ENCODE measurements around the gene PFDN5. TPM values are rescaled to one million over a fixed set of nuclear protein-coding genes. Genes with fewer than 3 reads are reported as not detected.
"Not testable (repeated sequence)": the region's sequence is repeated elsewhere in the genome, so short reads cannot be mapped to it uniquely, and the experiment has no call there.

PFDN5 gene
- total RNA-seq, 1 donor from 2014 or later, result 379 TPM

DNA sequence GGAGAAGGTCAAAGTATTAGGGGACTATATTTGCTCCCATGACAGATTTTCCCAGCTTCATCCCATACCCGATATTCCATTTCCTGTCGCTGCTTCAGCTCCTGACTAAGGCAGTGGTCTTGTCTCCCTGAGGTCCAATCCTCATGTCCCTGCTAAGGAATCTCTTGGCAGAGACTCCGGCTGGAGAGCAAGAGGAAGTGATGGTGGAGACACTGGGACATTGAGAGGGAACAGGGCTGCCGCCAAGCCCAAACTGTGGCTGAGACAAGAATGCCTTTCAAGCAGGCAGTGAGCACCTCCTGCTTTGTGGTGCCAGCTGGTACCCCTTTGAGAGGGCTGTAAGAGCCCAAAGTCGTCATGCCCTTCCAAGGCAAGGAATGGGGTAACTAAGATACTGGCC is 35.3 kb downstream of the PFDN5 start:
- Mint-ChIP-seq H3K27ac (no peak overlapping the region), H3K4me1 (ENCODE audit: low read depth) (peaks cover 18% of the 10 kb centered on the region), H3K36me3 (ENCODE audit: insufficient read depth) (no peaks in the 10 kb centered on the region), H3K9me3 (ENCODE audit: low read depth) (no peaks in the 10 kb centered on the region), H3K4me3 (ENCODE audit: low read depth) (no peak overlapping the region), H3K27me3 (peaks cover 46% of the 10 kb centered on the region)
- no peak for DNase-seq (ENCODE audit: low spot score, unreplicated experiment)
- TF ChIP-seq CTCF (IDR thresholded peaks at IDR 0.05; ENCODE audit: unreplicated experiment), result no peak

DNA sequence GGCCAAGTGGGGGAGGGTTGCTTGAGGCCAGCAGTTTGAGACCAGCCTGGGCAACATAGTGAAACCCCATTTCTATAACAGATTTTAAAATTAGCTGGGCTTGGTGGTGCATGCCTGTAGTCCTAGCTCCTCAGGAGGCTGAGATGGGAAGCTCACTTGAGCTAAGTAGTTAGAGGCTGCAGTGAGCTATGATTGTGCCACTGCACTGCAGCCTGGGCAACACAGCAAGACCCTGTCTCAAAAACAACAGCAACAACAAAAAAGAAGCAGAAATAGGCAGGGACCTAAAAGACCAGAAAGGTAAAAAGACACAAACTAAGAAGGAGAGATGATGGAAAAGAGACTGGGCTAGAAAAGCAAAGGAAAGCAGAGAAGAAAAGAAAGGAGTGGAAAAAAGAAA is 37.0 kb downstream of the PFDN5 start:
- not testable (repeated sequence) for H3K27ac Mint-ChIP-seq; H3K36me3 Mint-ChIP-seq (ENCODE audit: insufficient read depth); H3K9me3 Mint-ChIP-seq (ENCODE audit: low read depth); DNase-seq (ENCODE audit: low spot score, unreplicated experiment); H3K4me3 Mint-ChIP-seq (ENCODE audit: low read depth)
- Mint-ChIP-seq H3K27me3 (peaks cover 41% of the 10 kb centered on the region), H3K4me1 (ENCODE audit: low read depth) (peaks cover 18% of the 10 kb centered on the region)

DNA sequence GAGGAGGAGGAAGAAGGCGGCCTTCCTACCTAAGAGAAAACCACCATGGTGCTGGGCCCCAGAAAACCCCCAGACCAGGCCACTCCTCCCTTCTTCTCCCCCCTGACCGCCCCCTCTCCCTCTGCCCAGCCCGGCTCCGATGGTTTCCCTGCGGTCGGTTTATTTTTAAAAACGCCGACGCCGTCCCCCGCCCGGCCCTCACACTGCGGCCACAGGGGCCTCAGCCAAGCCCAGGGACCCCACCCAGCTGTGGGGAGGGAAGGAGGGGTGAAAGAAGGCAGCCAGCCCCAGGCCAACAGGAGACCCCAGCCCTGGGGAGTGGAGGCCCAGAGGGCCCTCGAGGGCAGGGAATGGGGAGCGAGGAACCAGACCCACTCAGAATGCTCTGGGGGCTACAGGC is 37.4 kb downstream of the PFDN5 start:
- Mint-ChIP-seq H3K27ac (no peak overlapping the region), H3K4me1 (ENCODE audit: low read depth) (peaks cover 16% of the 10 kb centered on the region), H3K4me3 (ENCODE audit: low read depth) (no peak overlapping the region), H3K27me3 (peaks cover 40% of the 10 kb centered on the region), H3K9me3 (ENCODE audit: low read depth) (no peaks in the 10 kb centered on the region), H3K36me3 (ENCODE audit: insufficient read depth) (no peaks in the 10 kb centered on the region)
- no peak for DNase-seq (ENCODE audit: low spot score, unreplicated experiment)
- TF ChIP-seq CTCF (IDR thresholded peaks at IDR 0.05; ENCODE audit: unreplicated experiment), result no peak

DNA sequence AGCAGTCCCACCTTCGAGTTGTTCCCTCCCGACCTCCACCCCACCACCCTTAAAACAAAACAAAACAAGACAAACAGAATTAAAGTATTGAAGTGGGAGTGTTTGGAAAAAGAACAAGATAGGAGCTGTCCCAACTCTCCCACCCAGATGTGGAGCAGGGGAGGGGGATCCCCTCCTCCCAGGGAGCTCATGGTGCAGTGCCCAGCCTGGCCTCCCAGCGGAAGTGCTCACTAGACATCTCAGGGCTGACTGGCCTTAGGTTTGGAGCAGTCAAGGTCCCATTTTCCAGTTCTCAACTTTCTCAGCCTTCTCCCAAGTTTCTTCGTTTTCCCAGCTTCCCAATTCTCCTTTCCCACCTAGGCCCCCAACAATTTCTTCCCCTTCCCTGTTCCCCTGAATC is 37.9 kb downstream of the PFDN5 start:
- peak overlapping the region; percentile 31 for H3K27ac Mint-ChIP-seq
- TF ChIP-seq CTCF (IDR thresholded peaks at IDR 0.05; ENCODE audit: unreplicated experiment), result no peak
- H3K4me1 Mint-ChIP-seq (ENCODE audit: low read depth), result peaks cover 16% of the 10 kb centered on the region
- no peaks in the 10 kb centered on the region for H3K9me3 Mint-ChIP-seq (ENCODE audit: low read depth)
- H3K36me3 Mint-ChIP-seq (ENCODE audit: insufficient read depth), result no peaks in the 10 kb centered on the region
- H3K4me3 Mint-ChIP-seq (ENCODE audit: low read depth), result no peak overlapping the region
- no peak for DNase-seq (ENCODE audit: low spot score, unreplicated experiment)
- peaks cover 38% of the 10 kb centered on the region for H3K27me3 Mint-ChIP-seq

GRCh38 chr12:53333845-53334244 is 38.5 kb downstream of the PFDN5 start:
- H3K27ac Mint-ChIP-seq, result no peak overlapping the region
- no peaks in the 10 kb centered on the region for H3K9me3 Mint-ChIP-seq (ENCODE audit: low read depth)
- no peak overlapping the region for H3K4me3 Mint-ChIP-seq (ENCODE audit: low read depth)
- H3K4me1 Mint-ChIP-seq (ENCODE audit: low read depth), result peaks cover 17% of the 10 kb centered on the region
- H3K27me3 Mint-ChIP-seq, result peaks cover 38% of the 10 kb centered on the region
- TF ChIP-seq CTCF (IDR thresholded peaks at IDR 0.05; ENCODE audit: unreplicated experiment), result no peak
- no peak for DNase-seq (ENCODE audit: low spot score, unreplicated experiment)
- no peaks in the 10 kb centered on the region for H3K36me3 Mint-ChIP-seq (ENCODE audit: insufficient read depth)

- no peaks in the 10 kb centered on the region for H3K9me3 Mint-ChIP-seq (ENCODE audit: low read depth)
- no peak overlapping the region for H3K4me3 Mint-ChIP-seq (ENCODE audit: low read depth)
- H3K4me1 Mint-ChIP-seq (ENCODE audit: low read depth), result peaks cover 17% of the 10 kb centered on the region
- DNase-seq (ENCODE audit: low spot score, unreplicated experiment), result no peak
- H3K27me3 Mint-ChIP-seq, result peaks cover 34% of the 10 kb centered on the region
- no peaks in the 10 kb centered on the region for H3K36me3 Mint-ChIP-seq (ENCODE audit: insufficient read depth)
- peak overlapping the region; percentile 38 for H3K27ac Mint-ChIP-seq
- no peak for TF ChIP-seq CTCF (IDR thresholded peaks at IDR 0.05; ENCODE audit: unreplicated experiment)
These were observed 39.5 kb downstream of the PFDN5 start for GRCh38 chr12:53334822-53335221.
